ENCODE measurements around the gene TRIM28.

TRIM28 gene

DNA sequence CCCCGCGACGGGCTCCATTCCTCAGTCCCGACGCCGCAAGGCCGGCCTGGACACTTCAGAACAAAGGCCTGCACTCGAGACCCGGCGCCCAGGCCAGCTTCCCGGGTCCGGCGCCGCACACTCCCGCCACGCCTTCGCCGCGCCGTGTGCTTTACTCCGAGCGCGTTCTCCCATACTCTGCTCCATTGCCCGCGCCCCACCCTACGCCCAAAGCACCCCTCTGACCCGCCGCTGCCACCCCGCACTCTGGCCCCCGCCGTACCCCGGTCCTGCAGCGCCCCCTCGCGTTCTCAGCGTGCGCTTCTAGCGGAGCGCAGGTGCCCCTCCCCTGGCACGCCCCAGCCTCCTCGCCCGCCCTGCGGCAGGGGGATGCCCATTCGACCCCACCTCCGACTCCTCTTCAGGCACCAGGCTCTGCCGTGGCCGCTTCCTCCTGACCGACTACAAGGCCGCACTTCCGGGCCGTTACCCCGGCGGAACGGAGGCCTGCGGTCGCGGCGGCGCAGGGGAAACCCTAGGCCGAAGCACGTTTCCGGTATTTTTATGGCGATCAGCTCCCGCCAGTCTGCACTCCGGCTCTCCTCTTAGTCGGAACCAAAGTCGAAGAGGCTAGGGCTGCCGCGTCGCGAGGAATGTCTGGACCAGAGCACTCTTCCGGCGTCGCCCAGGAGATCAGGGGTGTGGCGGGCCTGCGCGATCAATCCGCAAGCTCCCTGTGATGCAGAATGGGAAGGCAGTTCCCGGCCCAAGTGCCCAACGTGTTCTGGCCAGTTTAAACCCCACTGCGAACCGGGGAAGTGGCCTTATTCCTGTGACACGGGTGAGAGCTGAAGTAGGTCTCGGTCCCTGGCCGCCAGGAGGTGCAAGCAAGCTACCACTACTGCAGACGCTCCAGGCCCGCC, 24.3 kb upstream of the TRIM28 start, which contains the start of gene ZBTB45:
Gene ZBTB45, minus strand, starts transcription at position 456 of the 902 bp plus-strand sequence. CDS start 2,137 bp downstream, outside the sequence.
- peak; percentile 81 for DNase-seq (ENCODE audit: low read depth, low spot score)
- Histone ChIP-seq H3K27me3 (ENCODE audit: control insufficient read depth, insufficient read depth, low read length) (no peaks in the 10 kb centered on the region), H3K4me1 (ENCODE audit: control insufficient read depth, insufficient read depth, low read length) (peaks cover 7% of the 10 kb centered on the region), H3K9me3 (ENCODE audit: control insufficient read depth, insufficient read depth, low read length) (no peaks in the 10 kb centered on the region), H3K27ac (ENCODE audit: low read length) (no peak within 1 kb of the TSS), H3K36me3 (ENCODE audit: control insufficient read depth, insufficient read depth, low read length) (peaks cover 5% of the 10 kb centered on the region; the same call in 1 of the 2 replicates), H3K4me3 (ENCODE audit: low read length) (peak within 1 kb of the TSS; percentile 47; the same call in 1 of the 2 replicates)
- no CpG with 5 or more reads among the region's 87 CpGs for whole genome bisulfite sequencing (ENCODE audit: insufficient coverage, insufficient read length)

DNA sequence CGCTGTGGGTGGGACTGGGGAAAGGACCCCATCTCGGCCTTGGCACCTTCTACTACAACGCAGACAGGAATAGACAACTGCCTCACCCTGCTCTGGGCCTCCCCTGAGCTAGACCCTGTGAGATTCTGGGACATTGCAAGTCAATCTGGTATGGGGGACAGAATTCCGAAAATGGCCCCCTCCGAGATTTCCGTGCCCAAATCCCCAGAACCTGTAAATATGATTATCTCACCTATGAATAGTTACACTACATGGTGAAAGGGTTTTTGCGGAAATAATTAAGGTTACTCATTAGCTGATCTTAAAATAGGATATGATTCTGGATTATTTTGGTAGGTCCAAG, 23.6 kb upstream of the TRIM28 start:
- Histone ChIP-seq H3K4me3 (ENCODE audit: low read length) (peak overlapping the region; percentile 47; the same call in 1 of the 2 replicates), H3K36me3 (ENCODE audit: control insufficient read depth, insufficient read depth, low read length) (peaks cover 5% of the 10 kb centered on the region; the same call in 1 of the 2 replicates), H3K4me1 (ENCODE audit: control insufficient read depth, insufficient read depth, low read length) (peaks cover 6% of the 10 kb centered on the region; the same call in 1 of the 2 replicates), H3K27ac (ENCODE audit: low read length) (no peak overlapping the region), H3K9me3 (ENCODE audit: control insufficient read depth, insufficient read depth, low read length) (no peaks in the 10 kb centered on the region), H3K27me3 (ENCODE audit: control insufficient read depth, insufficient read depth, low read length) (no peaks in the 10 kb centered on the region)
- WGBS (ENCODE audit: insufficient coverage, insufficient read length), result no CpG with 5 or more reads among the region's 7 CpGs
- DNase-seq (ENCODE audit: low read depth, low spot score), result no peak

DNA sequence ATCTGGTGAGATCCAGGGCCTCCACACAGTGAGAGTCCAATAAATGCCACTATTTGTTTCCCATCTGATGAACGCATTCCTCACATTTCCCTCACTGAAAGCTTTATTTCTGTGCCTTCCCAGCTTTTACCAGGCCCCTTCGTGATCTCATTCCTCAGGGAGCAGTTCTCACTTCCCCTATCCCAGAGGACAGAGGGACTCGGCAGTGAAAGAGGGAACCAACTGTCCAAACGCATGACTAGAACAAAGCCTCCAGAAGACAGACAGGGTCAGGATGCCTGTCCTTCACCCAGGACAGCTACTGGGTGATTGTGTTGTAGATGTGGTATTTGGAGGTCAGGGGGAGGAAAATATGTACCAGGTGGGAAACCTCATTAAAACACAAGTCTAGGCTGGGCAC, 22.2 kb upstream of the TRIM28 start:
- Histone ChIP-seq H3K36me3 (ENCODE audit: control insufficient read depth, insufficient read depth, low read length) (peaks cover 5% of the 10 kb centered on the region; the same call in 1 of the 2 replicates), H3K4me1 (ENCODE audit: control insufficient read depth, insufficient read depth, low read length) (peaks cover 4% of the 10 kb centered on the region; the same call in 1 of the 2 replicates), H3K27ac (ENCODE audit: low read length) (no peak overlapping the region), H3K9me3 (ENCODE audit: control insufficient read depth, insufficient read depth, low read length) (no peaks in the 10 kb centered on the region), H3K4me3 (ENCODE audit: low read length) (no peak overlapping the region), H3K27me3 (ENCODE audit: control insufficient read depth, insufficient read depth, low read length) (no peaks in the 10 kb centered on the region)
- no CpG with 5 or more reads among the region's 4 CpGs for WGBS (ENCODE audit: insufficient coverage, insufficient read length)
- no peak for DNase-seq (ENCODE audit: low read depth, low spot score)

DNA sequence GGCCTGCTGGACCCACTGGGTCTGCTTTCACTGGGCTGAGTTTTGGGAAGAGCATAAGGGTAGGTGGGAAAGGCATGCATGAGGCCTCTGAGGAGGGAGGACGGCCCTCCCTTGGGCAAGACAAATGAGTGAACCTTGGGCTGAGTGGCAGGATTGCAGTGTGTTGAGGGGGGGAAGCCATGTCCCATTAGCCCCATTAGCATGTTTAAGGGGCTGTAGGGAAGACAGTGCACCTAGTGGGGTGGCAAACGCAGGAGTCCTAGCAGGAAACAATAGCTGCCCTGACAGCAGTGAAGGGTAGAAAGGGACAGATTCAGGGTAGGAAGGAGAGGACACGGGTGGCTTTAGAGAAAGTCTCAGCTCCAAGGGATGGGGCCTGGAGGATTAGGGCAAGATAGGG, 21.2 kb upstream of the TRIM28 start:
- no CpG with 5 or more reads among the region's 3 CpGs for WGBS (ENCODE audit: insufficient coverage, insufficient read length)
- no peaks in the 10 kb centered on the region for H3K9me3 ChIP-seq (ENCODE audit: control insufficient read depth, insufficient read depth, low read length)
- no peak for DNase-seq (ENCODE audit: low read depth, low spot score)

DNA sequence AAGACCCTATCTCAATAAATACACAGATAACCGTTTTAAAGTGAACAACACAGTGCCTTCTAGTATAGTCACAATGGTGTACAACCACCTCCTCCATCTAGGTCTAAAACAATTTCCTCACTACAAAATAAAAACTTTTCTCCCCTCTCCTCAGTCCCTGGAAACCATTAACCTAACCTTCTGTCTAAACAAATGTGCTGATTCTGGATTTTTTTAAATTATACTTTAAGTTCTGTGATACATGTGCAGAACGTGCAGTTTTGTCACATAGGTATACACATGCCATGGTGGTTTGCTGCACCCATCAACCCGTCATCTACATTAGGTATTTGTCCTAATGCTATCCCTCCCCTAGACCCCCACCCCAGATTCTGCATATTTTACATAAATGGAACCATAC, 14.5 kb upstream of the TRIM28 start:
- H3K27me3 ChIP-seq (ENCODE audit: control insufficient read depth, insufficient read depth, low read length), result no peaks in the 10 kb centered on the region
- WGBS (ENCODE audit: insufficient coverage, insufficient read length), result no CpG with 5 or more reads among the region's 3 CpGs
- H3K36me3 ChIP-seq (ENCODE audit: control insufficient read depth, insufficient read depth, low read length), result no peaks in the 10 kb centered on the region
- DNase-seq (ENCODE audit: low read depth, low spot score), result no peak
- H3K9me3 ChIP-seq (ENCODE audit: control insufficient read depth, insufficient read depth, low read length), result no peaks in the 10 kb centered on the region
- H3K4me1 ChIP-seq (ENCODE audit: control insufficient read depth, insufficient read depth, low read length), result no peaks in the 10 kb centered on the region
- H3K4me3 ChIP-seq (ENCODE audit: low read length), result no peak overlapping the region
- no peak overlapping the region for H3K27ac ChIP-seq (ENCODE audit: low read length)

More for the DNA sequence above, 21.2 kb upstream of the TRIM28 start:
- Histone ChIP-seq H3K4me1 (ENCODE audit: control insufficient read depth, insufficient read depth, low read length) (peaks cover 4% of the 10 kb centered on the region; the same call in 1 of the 2 replicates), H3K4me3 (ENCODE audit: low read length) (no peak overlapping the region), H3K27me3 (ENCODE audit: control insufficient read depth, insufficient read depth, low read length) (no peaks in the 10 kb centered on the region), H3K27ac (ENCODE audit: low read length) (no peak overlapping the region), H3K36me3 (ENCODE audit: control insufficient read depth, insufficient read depth, low read length) (no peaks in the 10 kb centered on the region)

DNA sequence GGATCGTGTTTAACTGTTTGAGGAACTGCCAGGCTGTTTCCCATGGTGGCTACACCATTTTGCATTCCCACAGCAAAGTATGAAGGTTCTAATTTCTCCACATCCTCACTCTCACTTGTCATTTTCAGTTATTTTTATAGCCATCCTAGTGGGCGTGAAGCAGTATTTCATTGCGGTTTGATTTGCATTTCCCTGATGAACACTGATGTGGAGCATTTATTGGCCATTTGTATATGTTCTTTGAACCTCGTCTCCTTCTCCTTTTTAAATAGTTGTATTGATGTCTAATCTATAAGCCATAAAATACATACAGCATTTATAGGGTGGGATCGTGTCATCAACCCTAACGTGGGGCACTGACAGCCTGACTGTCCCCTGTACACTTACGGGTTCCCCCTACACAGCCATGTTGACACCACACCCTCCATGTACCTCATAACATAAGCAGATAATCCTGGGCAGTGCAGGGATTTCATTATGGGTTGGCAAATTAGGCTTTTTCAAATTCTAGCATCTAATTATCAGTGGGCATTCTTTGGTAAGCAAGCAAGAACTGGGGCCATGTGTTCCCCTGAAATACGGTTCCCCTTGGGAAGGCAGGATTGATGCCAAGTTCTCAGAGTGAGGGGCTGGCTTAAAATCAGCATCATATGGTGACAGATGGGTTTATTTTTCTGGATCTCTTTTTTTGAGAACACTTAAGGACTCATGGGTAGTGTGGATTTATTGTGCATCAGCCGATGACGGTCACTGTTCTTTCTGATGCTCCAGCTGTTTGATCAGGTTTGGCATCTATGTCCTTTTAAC, 12.6 kb upstream of the TRIM28 start:
- DNase-seq (ENCODE audit: low read depth, low spot score), result no peak
- Histone ChIP-seq H3K4me1 (ENCODE audit: control insufficient read depth, insufficient read depth, low read length) (no peaks in the 10 kb centered on the region), H3K27ac (ENCODE audit: low read length) (no peak overlapping the region), H3K4me3 (ENCODE audit: low read length) (no peak overlapping the region), H3K36me3 (ENCODE audit: control insufficient read depth, insufficient read depth, low read length) (no peaks in the 10 kb centered on the region), H3K27me3 (ENCODE audit: control insufficient read depth, insufficient read depth, low read length) (no peaks in the 10 kb centered on the region), H3K9me3 (ENCODE audit: control insufficient read depth, insufficient read depth, low read length) (no peaks in the 10 kb centered on the region)
- WGBS (ENCODE audit: insufficient coverage, insufficient read length), result no CpG with 5 or more reads among the region's 10 CpGs

DNA sequence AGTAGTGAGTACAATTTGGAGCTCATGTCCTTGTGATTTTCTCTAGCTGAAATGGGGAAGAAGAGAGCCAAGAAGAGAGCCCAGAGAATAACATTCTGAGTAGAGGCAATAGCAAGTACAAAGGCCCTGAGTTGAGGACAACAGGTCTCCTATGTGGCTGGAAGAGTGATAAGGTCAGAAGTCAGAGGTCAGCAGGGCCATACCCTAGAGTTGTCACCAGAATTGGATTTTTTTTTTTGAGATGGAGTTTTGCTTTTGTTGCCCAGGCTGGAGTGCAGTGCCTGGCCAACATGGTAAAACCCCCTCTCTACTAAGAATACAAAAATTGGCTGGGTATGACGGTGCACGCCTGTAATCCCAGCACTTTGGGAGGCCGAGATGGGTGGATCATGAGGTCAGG, 8.0 kb upstream of the TRIM28 start:
- H3K9me3 ChIP-seq (ENCODE audit: control insufficient read depth, insufficient read depth, low read length), result no peaks in the 10 kb centered on the region
- no CpG with 5 or more reads among the region's 3 CpGs for WGBS (ENCODE audit: insufficient coverage, insufficient read length)
- DNase-seq (ENCODE audit: low read depth, low spot score), result no peak
- no peaks in the 10 kb centered on the region for H3K27me3 ChIP-seq (ENCODE audit: control insufficient read depth, insufficient read depth, low read length)
- no peak overlapping the region for H3K27ac ChIP-seq (ENCODE audit: low read length)
- H3K36me3 ChIP-seq (ENCODE audit: control insufficient read depth, insufficient read depth, low read length), result no peaks in the 10 kb centered on the region
- no peaks in the 10 kb centered on the region for H3K4me1 ChIP-seq (ENCODE audit: control insufficient read depth, insufficient read depth, low read length)
- no peak overlapping the region for H3K4me3 ChIP-seq (ENCODE audit: low read length)

DNA sequence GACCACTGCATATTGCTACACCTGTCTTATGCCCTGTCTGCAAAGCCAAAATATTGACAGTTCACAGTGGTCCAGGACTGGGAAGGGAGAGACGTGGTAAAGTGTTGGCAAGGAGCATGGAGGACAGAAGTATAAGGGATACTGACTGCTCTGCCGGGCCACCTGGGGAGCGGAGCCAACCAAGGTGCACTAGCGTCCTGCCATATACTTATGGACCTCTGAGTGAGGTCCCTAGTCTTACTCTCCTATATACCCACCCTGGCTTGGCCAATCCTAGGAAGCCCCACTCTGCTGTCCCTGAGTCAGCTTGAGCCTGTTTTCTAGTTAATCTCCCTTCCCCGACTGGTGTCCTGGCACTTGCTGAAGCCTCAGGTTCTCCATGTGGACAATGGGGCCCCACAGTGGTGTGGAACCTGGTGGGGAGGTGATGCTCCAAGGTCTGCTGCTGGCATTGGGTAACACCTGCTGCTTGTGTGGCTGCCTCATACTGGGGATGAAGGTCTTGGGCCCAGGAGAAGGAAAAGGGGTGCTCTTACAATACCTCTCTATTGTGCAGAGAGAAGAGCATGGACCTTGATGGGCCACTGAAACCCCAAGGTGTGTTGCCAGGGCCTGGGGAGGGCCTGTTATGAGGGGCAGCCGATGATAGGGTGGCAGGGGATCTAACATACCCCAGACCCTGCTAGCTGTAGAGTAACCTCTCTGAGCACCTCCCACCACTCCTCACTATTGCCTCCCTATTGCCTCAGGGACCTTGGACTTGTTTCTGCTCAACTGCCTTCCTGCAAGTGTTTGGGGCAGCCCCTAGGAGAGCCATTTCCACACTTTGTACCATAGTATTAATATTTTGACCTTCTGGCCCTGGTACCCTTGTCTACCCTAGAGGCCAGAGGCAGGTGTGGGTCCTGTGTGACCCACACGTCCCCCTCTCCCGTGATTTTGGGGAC, 6.7 kb upstream of the TRIM28 start:
- DNase-seq (ENCODE audit: low read depth, low spot score), result no peak
- Histone ChIP-seq H3K4me3 (ENCODE audit: low read length) (no peak overlapping the region), H3K4me1 (ENCODE audit: control insufficient read depth, insufficient read depth, low read length) (no peaks in the 10 kb centered on the region), H3K36me3 (ENCODE audit: control insufficient read depth, insufficient read depth, low read length) (no peaks in the 10 kb centered on the region), H3K27me3 (ENCODE audit: control insufficient read depth, insufficient read depth, low read length) (no peaks in the 10 kb centered on the region), H3K9me3 (ENCODE audit: control insufficient read depth, insufficient read depth, low read length) (no peaks in the 10 kb centered on the region), H3K27ac (ENCODE audit: low read length) (no peak overlapping the region)
- no CpG with 5 or more reads among the region's 8 CpGs for WGBS (ENCODE audit: insufficient coverage, insufficient read length)

DNA sequence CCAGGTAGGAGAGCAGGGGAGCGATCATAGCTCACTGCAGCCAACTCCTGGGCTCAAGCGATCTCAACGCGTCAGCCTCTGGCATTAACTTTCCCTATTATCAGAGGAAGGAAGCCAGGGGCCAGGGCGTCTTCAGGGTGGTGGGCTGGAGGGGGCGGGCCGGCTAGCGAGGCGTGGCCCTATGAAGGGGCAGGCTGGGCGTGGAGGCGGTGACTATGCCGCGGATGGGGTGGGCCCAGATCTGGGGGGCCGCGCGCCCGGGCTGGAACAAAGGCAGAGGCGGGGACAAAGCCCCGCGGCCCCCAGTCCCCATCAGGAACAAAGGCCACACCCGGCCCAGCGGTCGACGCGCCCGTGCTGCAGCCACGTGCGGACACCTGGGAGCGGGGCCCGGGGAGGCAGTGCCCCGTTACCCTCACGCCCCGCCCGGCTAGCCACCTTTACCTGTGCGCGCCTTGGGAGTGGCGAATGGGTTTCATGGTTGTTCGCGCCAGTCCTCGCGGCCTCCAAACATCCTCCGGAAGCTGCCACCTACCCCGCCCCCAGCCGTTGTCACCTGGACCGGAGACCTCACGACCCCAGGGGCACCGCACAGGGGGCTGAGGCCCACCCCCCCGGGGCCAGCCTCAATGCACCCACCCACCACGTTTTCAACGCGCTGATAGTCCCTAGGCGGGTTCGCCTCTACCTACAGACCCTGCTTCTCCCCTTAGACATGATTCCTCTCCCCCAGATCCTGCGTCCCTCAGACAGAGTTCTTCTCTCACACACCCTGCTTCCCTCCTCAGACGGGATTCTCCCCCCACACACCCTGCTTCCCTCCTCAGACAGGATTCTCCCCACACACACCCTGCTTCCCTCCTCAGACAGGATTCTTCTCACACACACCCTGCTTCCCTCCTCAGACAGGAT, 5.4 kb upstream of the TRIM28 start:
- no peak overlapping the region for H3K27ac ChIP-seq (ENCODE audit: low read length)

More for the DNA sequence above, 5.4 kb upstream of the TRIM28 start:
- Histone ChIP-seq H3K36me3 (ENCODE audit: control insufficient read depth, insufficient read depth, low read length) (no peaks in the 10 kb centered on the region), H3K27me3 (ENCODE audit: control insufficient read depth, insufficient read depth, low read length) (no peaks in the 10 kb centered on the region; the same call in 1 of the 2 replicates), H3K9me3 (ENCODE audit: control insufficient read depth, insufficient read depth, low read length) (no peaks in the 10 kb centered on the region), H3K4me3 (ENCODE audit: low read length) (peak overlapping the region; percentile 23; the same call in 1 of the 2 replicates), H3K4me1 (ENCODE audit: control insufficient read depth, insufficient read depth, low read length) (no peaks in the 10 kb centered on the region)
- peak; percentile 63 for DNase-seq (ENCODE audit: low read depth, low spot score)
- no CpG with 5 or more reads among the region's 55 CpGs for WGBS (ENCODE audit: insufficient coverage, insufficient read length)
